Measurements from ENCODE around the gene POU6F2.

- no peak for TF ChIP-seq POLR2A (IDR thresholded peaks at IDR 0.05; ENCODE audit: borderline replicate concordance, extremely low read depth, insufficient read depth, insufficient read length)
- TF ChIP-seq, protein P1, sequence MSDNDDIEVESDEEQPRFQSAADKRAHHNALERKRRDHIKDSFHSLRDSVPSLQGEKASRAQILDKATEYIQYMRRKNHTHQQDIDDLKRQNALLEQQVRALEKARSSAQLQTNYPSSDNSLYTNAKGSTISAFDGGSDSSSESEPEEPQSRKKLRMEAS (IDR thresholded peaks at IDR 0.05) = no peak
- TF ChIP-seq CTCF (IDR thresholded peaks at IDR 0.05 in 2 of 3, conservative IDR thresholded peaks at IDR 0.05 in 1 of 3; ENCODE audit: borderline replicate concordance in 1 of 3, insufficient read depth in 1 of 3, low read depth in 2 of 3, low read length in 2 of 3) = no peak
- TF ChIP-seq YY1 (IDR thresholded peaks at IDR 0.05; ENCODE audit: extremely low read depth, insufficient replicate concordance, low read depth, low read length) = no peak
- no peak for TF ChIP-seq EZH2 (IDR thresholded peaks at IDR 0.05)
- no peak for TF ChIP-seq CEBPB (IDR thresholded peaks at IDR 0.05; ENCODE audit: low read depth)
- TF ChIP-seq SIN3A (IDR thresholded peaks at IDR 0.05; ENCODE audit: low read depth) = no peak
- TF ChIP-seq, protein P2, sequence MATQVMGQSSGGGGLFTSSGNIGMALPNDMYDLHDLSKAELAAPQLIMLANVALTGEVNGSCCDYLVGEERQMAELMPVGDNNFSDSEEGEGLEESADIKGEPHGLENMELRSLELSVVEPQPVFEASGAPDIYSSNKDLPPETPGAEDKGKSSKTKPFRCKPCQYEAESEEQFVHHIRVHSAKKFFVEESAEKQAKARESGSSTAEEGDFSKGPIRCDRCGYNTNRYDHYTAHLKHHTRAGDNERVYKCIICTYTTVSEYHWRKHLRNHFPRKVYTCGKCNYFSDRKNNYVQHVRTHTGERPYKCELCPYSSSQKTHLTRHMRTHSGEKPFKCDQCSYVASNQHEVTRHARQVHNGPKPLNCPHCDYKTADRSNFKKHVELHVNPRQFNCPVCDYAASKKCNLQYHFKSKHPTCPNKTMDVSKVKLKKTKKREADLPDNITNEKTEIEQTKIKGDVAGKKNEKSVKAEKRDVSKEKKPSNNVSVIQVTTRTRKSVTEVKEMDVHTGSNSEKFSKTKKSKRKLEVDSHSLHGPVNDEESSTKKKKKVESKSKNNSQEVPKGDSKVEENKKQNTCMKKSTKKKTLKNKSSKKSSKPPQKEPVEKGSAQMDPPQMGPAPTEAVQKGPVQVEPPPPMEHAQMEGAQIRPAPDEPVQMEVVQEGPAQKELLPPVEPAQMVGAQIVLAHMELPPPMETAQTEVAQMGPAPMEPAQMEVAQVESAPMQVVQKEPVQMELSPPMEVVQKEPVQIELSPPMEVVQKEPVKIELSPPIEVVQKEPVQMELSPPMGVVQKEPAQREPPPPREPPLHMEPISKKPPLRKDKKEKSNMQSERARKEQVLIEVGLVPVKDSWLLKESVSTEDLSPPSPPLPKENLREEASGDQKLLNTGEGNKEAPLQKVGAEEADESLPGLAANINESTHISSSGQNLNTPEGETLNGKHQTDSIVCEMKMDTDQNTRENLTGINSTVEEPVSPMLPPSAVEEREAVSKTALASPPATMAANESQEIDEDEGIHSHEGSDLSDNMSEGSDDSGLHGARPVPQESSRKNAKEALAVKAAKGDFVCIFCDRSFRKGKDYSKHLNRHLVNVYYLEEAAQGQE (IDR thresholded peaks at IDR 0.05; ENCODE audit: low read depth) = no peak
- no peak for TF ChIP-seq POLR2AphosphoS5 (IDR thresholded peaks at IDR 0.05; ENCODE audit: low read depth, low read length)
- TF ChIP-seq, protein P3, sequence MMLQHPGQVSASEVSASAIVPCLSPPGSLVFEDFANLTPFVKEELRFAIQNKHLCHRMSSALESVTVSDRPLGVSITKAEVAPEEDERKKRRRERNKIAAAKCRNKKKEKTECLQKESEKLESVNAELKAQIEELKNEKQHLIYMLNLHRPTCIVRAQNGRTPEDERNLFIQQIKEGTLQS (IDR thresholded peaks at IDR 0.05) = no peak
- no peak for TF ChIP-seq EGR1 (IDR thresholded peaks at IDR 0.05; ENCODE audit: low read depth)
- no peak for TF ChIP-seq EZH2phosphoT487 (IDR thresholded peaks at IDR 0.05; ENCODE audit: borderline replicate concordance)
- no peak for TF ChIP-seq RAD21 (IDR thresholded peaks at IDR 0.05; ENCODE audit: low read depth)
- TF ChIP-seq ZNF274 (IDR thresholded peaks at IDR 0.05; ENCODE audit: low read depth, low read length) = no peak
These were observed 275.2 kb downstream of the POU6F2 start for GRCh38 chr7:39252916-39253315.
